Germinal center (tissue), 1 donor: Measurements from ENCODE around the gene NPTXR.
A peak's percentile ranks its signal among the peaks of the same experiment; 100 is the strongest.

ENCODE experiments used
- DNase-seq: peaks from one replicate; pipeline ENCODE4 v3.0.0; 2012; ENCODE audit warnings: mixed read lengths, low spot score

Gene NPTXR

GRCh38 chr22:38793721-38794466 lies 49.9 kb downstream of the NPTXR start, which contains the start of gene DNAL4:
Gene DNAL4, minus strand, starts transcription at chr22:38794143. Its CDS starts 11,412 bp downstream, at chr22:38782731.
- DNase-seq, result peak; percentile 96

GRCh38 chr22:38793317-38793716 lies 50.5 kb downstream of the NPTXR start:
- no peak for DNase-seq

GRCh38 chr22:38792833-38793232 lies 51.0 kb downstream of the NPTXR start:
- DNase-seq, result no peak

- DNase-seq, result no peak
Measured at GRCh38 chr22:38789606-38790005, 54.2 kb downstream of the NPTXR start.

DNA sequence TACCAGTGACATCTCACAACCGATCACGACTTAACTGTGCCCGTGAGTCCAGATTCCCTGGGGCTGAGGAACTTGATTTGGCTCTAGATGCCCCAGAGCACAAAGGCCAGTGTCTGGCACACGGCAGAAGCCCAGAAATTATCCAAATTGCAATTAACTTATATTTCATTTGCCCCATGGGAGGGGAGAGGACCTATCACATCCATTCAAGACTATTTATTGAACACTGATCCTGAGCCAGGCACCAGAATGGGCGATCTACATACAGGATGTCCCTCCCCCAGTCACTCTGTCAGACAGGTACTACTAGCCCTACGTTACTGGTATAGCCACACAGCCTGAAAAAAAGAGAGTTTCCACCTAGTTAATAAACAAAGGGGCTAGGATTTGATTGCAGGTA lies 55.0 kb downstream of the NPTXR start:
- DNase-seq, result no peak

GRCh38 chr22:38788021-38788816 lies 55.6 kb downstream of the NPTXR start:
- DNase-seq, result no peak

- no peak for DNase-seq
Measured at GRCh38 chr22:38786631-38787030, 57.2 kb downstream of the NPTXR start.

DNA sequence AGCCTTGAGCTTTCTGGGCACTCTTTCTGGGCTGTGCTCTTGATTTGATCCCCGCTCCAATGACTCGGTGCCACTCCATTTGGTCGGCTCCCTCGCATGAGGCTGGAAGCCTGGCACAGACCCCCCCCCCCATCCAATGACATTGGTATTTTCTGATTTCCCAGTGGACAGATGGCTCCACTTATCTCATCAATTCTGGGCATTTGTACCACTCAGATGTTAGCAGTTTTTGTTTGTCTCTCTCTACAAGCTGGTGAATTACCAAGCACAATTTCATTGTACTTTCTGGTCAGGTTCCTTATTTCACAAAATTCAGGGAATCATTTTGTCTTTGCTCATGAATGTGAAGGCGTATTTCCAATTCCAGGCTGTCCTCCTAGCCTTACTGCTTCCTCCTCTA lies 59.0 kb downstream of the NPTXR start:
- no peak for DNase-seq

GRCh38 chr22:38784035-38784434 lies 59.8 kb downstream of the NPTXR start:
- no peak for DNase-seq

- no peak for DNase-seq
Measured at GRCh38 chr22:38783095-38783615, 60.7 kb downstream of the NPTXR start.

- DNase-seq, result no peak
Measured at GRCh38 chr22:38782402-38783094, 61.3 kb downstream of the NPTXR start.

DNA sequence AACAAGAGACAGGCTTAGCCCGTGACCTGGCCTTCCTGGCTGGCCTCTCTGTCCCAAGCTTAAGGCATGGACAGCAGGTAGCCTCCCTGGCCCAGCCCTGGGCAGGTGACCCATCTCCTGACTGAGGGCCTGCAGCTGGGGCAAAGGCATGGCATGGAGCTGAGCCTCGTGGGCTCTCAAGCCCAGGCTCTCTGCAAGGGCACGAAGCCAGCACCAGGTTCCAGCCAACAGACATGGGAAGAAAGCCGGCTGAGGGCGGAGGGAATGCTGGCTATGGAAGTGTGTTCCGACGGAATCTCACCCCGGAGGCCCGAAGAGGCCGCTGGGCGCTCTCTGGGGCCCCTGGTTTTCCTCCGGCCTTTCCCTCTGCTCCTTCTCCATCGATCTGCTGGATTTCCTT lies 62.8 kb downstream of the NPTXR start:
- no peak for DNase-seq

DNA sequence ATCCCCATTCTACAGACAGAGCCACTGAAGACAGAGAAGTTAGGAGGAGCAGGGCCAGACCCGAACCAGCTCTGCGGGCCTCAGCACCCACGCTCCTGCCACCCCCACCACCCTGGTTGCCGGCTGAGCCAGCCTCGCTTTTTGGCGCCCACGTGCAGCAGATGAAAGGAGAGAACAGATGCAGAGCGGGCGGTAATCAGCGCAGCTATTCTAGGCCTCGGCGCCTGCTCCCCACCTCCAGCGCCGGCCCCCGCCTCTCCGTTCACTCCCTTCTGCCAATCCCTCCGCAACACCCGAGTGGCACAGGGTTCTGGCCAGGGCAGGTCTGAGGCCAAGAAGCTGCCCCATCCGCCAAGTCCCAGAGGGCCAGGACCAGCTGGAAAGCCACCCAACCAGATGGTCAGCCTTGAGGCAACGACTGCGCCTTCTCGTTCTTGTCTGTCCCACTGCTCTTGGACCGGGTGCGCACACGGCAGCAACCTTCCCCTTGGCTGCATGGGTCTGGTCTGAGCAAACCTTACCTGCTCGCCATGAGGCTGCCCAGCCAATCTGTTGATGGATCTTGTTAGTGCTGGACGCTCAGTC lies 66.6 kb downstream of the NPTXR start:
- DNase-seq, result no peak

- no peak for DNase-seq
Measured at GRCh38 chr22:38776086-38776485, 67.7 kb downstream of the NPTXR start.

DNA sequence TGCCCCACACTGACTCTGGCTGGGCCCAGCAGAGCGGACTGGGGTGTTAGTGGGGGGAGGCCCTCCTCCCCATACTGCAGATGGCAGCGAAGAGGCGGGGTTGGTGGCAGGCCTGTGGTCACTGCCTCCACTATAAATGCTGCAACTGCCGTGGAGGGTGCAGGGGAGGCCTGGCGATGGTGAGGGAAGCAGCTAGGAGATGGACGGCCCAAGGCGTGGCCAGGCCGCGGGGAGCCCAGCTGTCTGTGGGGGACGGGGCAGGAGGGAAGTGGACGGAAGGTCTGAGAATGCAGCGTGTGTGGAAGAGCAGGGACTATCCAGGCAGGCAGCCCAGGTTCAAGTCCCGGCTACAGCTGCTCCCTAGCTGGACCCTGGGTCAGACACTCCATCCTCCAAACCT lies 68.2 kb downstream of the NPTXR start:
- DNase-seq, result no peak

GRCh38 chr22:38774496-38775166 lies 69.2 kb downstream of the NPTXR start:
- DNase-seq, result no peak

DNA sequence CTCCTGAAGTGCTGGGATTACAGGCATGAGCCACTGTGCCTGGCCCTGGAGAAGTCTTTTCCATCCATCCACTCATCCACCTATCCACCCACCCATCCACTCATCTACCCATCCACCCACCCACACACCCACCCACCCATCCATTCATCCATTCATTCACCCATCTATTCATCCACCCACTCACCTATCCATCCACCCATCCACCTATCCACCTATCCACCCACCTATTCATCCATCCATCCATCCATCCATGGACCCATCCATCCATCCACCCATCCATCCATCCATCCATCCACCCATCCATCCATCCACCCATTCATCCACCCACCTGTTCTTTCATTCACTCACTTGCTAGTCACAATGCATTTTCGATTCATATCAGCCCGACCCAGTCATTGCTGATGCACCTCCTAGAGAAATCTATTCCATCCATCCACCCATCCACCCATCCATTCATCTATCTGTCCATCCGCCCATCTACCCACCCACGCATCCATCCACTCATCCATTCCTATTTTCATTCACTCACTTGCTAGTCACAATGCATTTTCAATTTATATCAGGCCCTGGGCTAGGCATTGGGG lies 70.4 kb downstream of the NPTXR start:
- no peak for DNase-seq

DNA sequence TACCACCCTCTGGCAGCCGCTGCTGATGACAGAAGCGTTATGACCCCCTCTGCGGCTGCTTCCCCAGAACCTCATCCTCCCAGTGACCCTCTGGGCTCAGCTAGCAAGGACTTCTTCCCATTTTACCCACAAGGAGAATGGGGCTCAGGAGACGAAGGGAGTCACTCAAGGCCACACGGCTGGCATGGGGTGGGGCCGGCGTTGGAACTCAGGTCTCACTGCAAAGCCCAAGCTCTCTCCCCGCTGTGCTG lies 71.3 kb downstream of the NPTXR start:
- no peak for DNase-seq

- DNase-seq, result no peak
Measured at GRCh38 chr22:38770257-38770949, 73.4 kb downstream of the NPTXR start.
